ENCODE measurements around the gene NAT14. TPM values are rescaled to one million over a fixed set of nuclear protein-coding genes. Genes with fewer than 3 reads are reported as not detected.

NAT14 gene
- total and polyA plus RNA-seq, 4 experiments from 2014 or later: 2.6 to 3.2 (median 2.9) TPM

- POLR2A ChIA-PET (ENCODE audit: partially characterized antibody): interaction anchor here (1.2 to 1.8 kb wide), 2 partner anchors 16 to 121 kb away, joined by 3 to 6 read pairs; partner anchors contain the start of gene ZNF628
- H3K27ac Mint-ChIP-seq: peak overlapping the region in 4 of 7 donors; percentile 36 to 82 (median 72)
Observed at GRCh38 chr19:55459950-55460657, 24.9 kb upstream of the NAT14 start.

GRCh38 chr19:55460670-55461258 is 24.2 kb upstream of the NAT14 start:
- intact Hi-C loops (cut with micrococcal nuclease): loop anchor here (1.0 to 2.0 kb wide), 3 partner anchors 16 to 52 kb away; partner anchors contain the start of gene ZNF628
- H3K4me1 ChIP-seq (ENCODE audit: insufficient read depth, low read length): peaks cover 18% of the 10 kb centered on the region
- Mint-ChIP-seq H3K36me3 (peaks cover 2 to 5% of the 10 kb centered on the region in 2 donors), H3K27ac (peak overlapping the region in 6 of 7 donors; percentile 70 to 97 (median 86)), H3K27me3 (no peaks in the 10 kb centered on the region), H3K4me1 (peaks cover 11 to 31% (median 21%) of the 10 kb centered on the region in 4 donors), H3K4me3 (peak overlapping the region; percentile 86 to 97 (median 92)), H3K9me3 (peaks cover 0 to 2% (median 0%) of the 10 kb centered on the region in 8 donors)
- H3K9me3 ChIP-seq (ENCODE audit: control insufficient read depth in 1 of 2, low read length in 2 of 2): no peaks in the 10 kb centered on the region
- POLR2A ChIA-PET (ENCODE audit: partially characterized antibody): no interaction called here
- peak in 1 of 5 donors; percentile 14 for DNase-seq
- CTCF ChIA-PET (ENCODE audit: partially characterized antibody): no interaction called here
- H3K4me3 ChIP-seq (ENCODE audit: low read length in 2 of 2): peak overlapping the region; percentile 42 to 97
- no peaks in the 10 kb centered on the region for H3K27me3 ChIP-seq (ENCODE audit: insufficient read depth, low read length)
- no peaks in the 10 kb centered on the region for H3K36me3 ChIP-seq (ENCODE audit: insufficient read depth, low read length)
- H3K27ac ChIP-seq (ENCODE audit: low read depth, low read length): peak overlapping the region; percentile 67

More at GRCh38 chr19:55459950-55460657, 24.9 kb upstream of the NAT14 start:
- Mint-ChIP-seq H3K4me1 (peaks cover 11 to 31% (median 21%) of the 10 kb centered on the region in 4 donors), H3K36me3 (peaks cover 2 to 5% of the 10 kb centered on the region in 2 donors), H3K4me3 (peak overlapping the region; percentile 66 to 97 (median 88)), H3K9me3 (peaks cover 0 to 2% (median 0%) of the 10 kb centered on the region in 8 donors), H3K27me3 (no peaks in the 10 kb centered on the region)
- intact Hi-C loops (cut with micrococcal nuclease): loop anchor here (2.0 kb wide), 1 partner anchor 45 kb away; no protein-coding TSS in a partner anchor
- no peaks in the 10 kb centered on the region for H3K9me3 ChIP-seq (ENCODE audit: control insufficient read depth in 1 of 2, low read length in 2 of 2)
- H3K4me1 ChIP-seq (ENCODE audit: insufficient read depth, low read length): peaks cover 18% of the 10 kb centered on the region
- H3K27ac ChIP-seq (ENCODE audit: low read depth, low read length): no peak overlapping the region
- no peak overlapping the region for H3K4me3 ChIP-seq (ENCODE audit: low read length in 2 of 2)
- peak in 1 of 5 donors; percentile 33 for DNase-seq
- H3K36me3 ChIP-seq (ENCODE audit: insufficient read depth, low read length): no peaks in the 10 kb centered on the region
- CTCF ChIA-PET (ENCODE audit: partially characterized antibody): interaction anchor here (1.3 to 2.1 kb wide), 2 partner anchors 7 to 44 kb away, joined by 3 to 15 read pairs; no protein-coding TSS in a partner anchor
- no peaks in the 10 kb centered on the region for H3K27me3 ChIP-seq (ENCODE audit: insufficient read depth, low read length)

GRCh38 chr19:55461259-55461973 is 23.6 kb upstream of the NAT14 start, which contains the start of gene ISOC2:
ISOC2 (minus strand) TSS chr19:55461642; CDS start chr19:55456486, 5,156 bp downstream.
- POLR2A ChIA-PET (ENCODE audit: partially characterized antibody): interaction anchor here (0.7 to 1.9 kb wide), 18 partner anchors 15 to 209 kb away, joined by 3 to 23 read pairs (median 4); partner anchors contain the start of genes FIZ1, KMT5C, NAT14 and TMEM238
- Histone ChIP-seq H3K36me3 (ENCODE audit: insufficient read depth, low read length) (no peaks in the 10 kb centered on the region), H3K4me3 (ENCODE audit: low read length in 2 of 2) (peak within 1 kb of the TSS; percentile 82 to 97), H3K27ac (ENCODE audit: low read depth, low read length) (peak within 1 kb of the TSS; percentile 67), H3K27me3 (ENCODE audit: insufficient read depth, low read length) (no peaks in the 10 kb centered on the region), H3K4me1 (ENCODE audit: insufficient read depth, low read length) (peaks cover 18% of the 10 kb centered on the region), H3K9me3 (ENCODE audit: control insufficient read depth in 1 of 2, low read length in 2 of 2) (no peaks in the 10 kb centered on the region)
- intact Hi-C loops (cut with micrococcal nuclease): loop anchor here (1.0 to 2.0 kb wide), 3 partner anchors 15 to 53 kb away; partner anchors contain the start of gene ZNF628
- peak within 1 kb of the TSS; percentile 86 to 97 (median 92) for H3K4me3 Mint-ChIP-seq
- peak; percentile 100 for DNase-seq
- H3K36me3 Mint-ChIP-seq: peaks cover 2 to 5% of the 10 kb centered on the region in 2 donors
- H3K9me3 Mint-ChIP-seq: peaks cover 0 to 2% (median 0%) of the 10 kb centered on the region in 8 donors
- H3K27me3 Mint-ChIP-seq: no peaks in the 10 kb centered on the region
- CTCF ChIA-PET (ENCODE audit: partially characterized antibody): interaction anchor here (0.9 to 2.2 kb wide), 5 partner anchors 16 to 320 kb away, joined by 3 to 16 read pairs (median 5); no protein-coding TSS in a partner anchor
- peaks cover 11 to 31% (median 21%) of the 10 kb centered on the region in 4 donors for H3K4me1 Mint-ChIP-seq
- H3K27ac Mint-ChIP-seq: peak within 1 kb of the TSS; percentile 72 to 97 (median 91)

GRCh38 chr19:55461974-55462626 is 22.9 kb upstream of the NAT14 start:
- intact Hi-C loops (cut with micrococcal nuclease): loop anchor here (1.0 to 2.0 kb wide), 3 partner anchors 14 to 54 kb away; partner anchors contain the start of gene ZNF628

GRCh38 chr19:55462722-55463121 is 22.3 kb upstream of the NAT14 start:
- Mint-ChIP-seq H3K4me1 (peaks cover 11 to 31% (median 21%) of the 10 kb centered on the region in 4 donors), H3K27ac (peak overlapping the region in 3 of 7 donors; percentile 74 to 82 (median 78)), H3K9me3 (peaks cover 0 to 2% (median 0%) of the 10 kb centered on the region in 8 donors), H3K4me3 (peak overlapping the region; percentile 66 to 97 (median 91)), H3K36me3 (peaks cover 0 to 2% of the 10 kb centered on the region in 2 donors), H3K27me3 (no peaks in the 10 kb centered on the region)
- intact Hi-C loops (cut with micrococcal nuclease): no loop called here
- no peaks in the 10 kb centered on the region for H3K27me3 ChIP-seq (ENCODE audit: insufficient read depth, low read length)
- ChIA-PET POLR2A (ENCODE audit: partially characterized antibody) (interaction anchor here (1.5 to 1.9 kb wide), 2 partner anchors 14 to 22 kb away, joined by 7 to 23 read pairs; partner anchors contain the start of genes NAT14 and ZNF628), CTCF (ENCODE audit: partially characterized antibody) (interaction anchor here (2.2 kb wide), 1 partner anchor 41 kb away, joined by 16 read pairs; no protein-coding TSS in a partner anchor)
- no peaks in the 10 kb centered on the region for H3K36me3 ChIP-seq (ENCODE audit: insufficient read depth, low read length)
- H3K9me3 ChIP-seq (ENCODE audit: control insufficient read depth in 1 of 2, low read length in 2 of 2): no peaks in the 10 kb centered on the region
- DNase-seq: no peak
- H3K27ac ChIP-seq (ENCODE audit: low read depth, low read length): no peak overlapping the region
- peaks cover 18% of the 10 kb centered on the region for H3K4me1 ChIP-seq (ENCODE audit: insufficient read depth, low read length)
- H3K4me3 ChIP-seq (ENCODE audit: low read length in 2 of 2): peak overlapping the region in 1 of 2 donors; percentile 97

More at GRCh38 chr19:55461974-55462626, 22.9 kb upstream of the NAT14 start:
- H3K4me1 Mint-ChIP-seq: peaks cover 11 to 31% (median 21%) of the 10 kb centered on the region in 4 donors
- H3K27me3 Mint-ChIP-seq: no peaks in the 10 kb centered on the region
- Histone ChIP-seq H3K4me3 (ENCODE audit: low read length in 2 of 2) (peak overlapping the region; percentile 82 to 97), H3K27me3 (ENCODE audit: insufficient read depth, low read length) (no peaks in the 10 kb centered on the region), H3K36me3 (ENCODE audit: insufficient read depth, low read length) (no peaks in the 10 kb centered on the region), H3K9me3 (ENCODE audit: control insufficient read depth in 1 of 2, low read length in 2 of 2) (no peaks in the 10 kb centered on the region), H3K4me1 (ENCODE audit: insufficient read depth, low read length) (peaks cover 18% of the 10 kb centered on the region), H3K27ac (ENCODE audit: low read depth, low read length) (peak overlapping the region; percentile 67)
- H3K36me3 Mint-ChIP-seq: peaks cover 0 to 2% of the 10 kb centered on the region in 2 donors
- no peak for DNase-seq
- peaks cover 0 to 2% (median 0%) of the 10 kb centered on the region in 8 donors for H3K9me3 Mint-ChIP-seq
- H3K4me3 Mint-ChIP-seq: peak overlapping the region; percentile 86 to 97 (median 92)
- H3K27ac Mint-ChIP-seq: peak overlapping the region; percentile 72 to 97 (median 91)
- ChIA-PET POLR2A (ENCODE audit: partially characterized antibody) (interaction anchor here (0.7 to 1.9 kb wide), 18 partner anchors 14 to 210 kb away, joined by 3 to 23 read pairs (median 4); partner anchors contain the start of genes FIZ1, KMT5C, NAT14 and TMEM238), CTCF (ENCODE audit: partially characterized antibody) (interaction anchor here (0.9 to 2.2 kb wide), 5 partner anchors 15 to 321 kb away, joined by 3 to 16 read pairs (median 5); no protein-coding TSS in a partner anchor)

- H3K9me3 Mint-ChIP-seq: peaks cover 0 to 2% (median 0%) of the 10 kb centered on the region in 8 donors
- Histone ChIP-seq H3K9me3 (ENCODE audit: control insufficient read depth in 1 of 2, low read length in 2 of 2) (no peaks in the 10 kb centered on the region), H3K4me3 (ENCODE audit: low read length in 2 of 2) (no peak overlapping the region), H3K36me3 (ENCODE audit: insufficient read depth, low read length) (no peaks in the 10 kb centered on the region), H3K27ac (ENCODE audit: low read depth, low read length) (no peak overlapping the region), H3K27me3 (ENCODE audit: insufficient read depth, low read length) (no peaks in the 10 kb centered on the region), H3K4me1 (ENCODE audit: insufficient read depth, low read length) (peaks cover 18% of the 10 kb centered on the region)
- no peak for DNase-seq
- CTCF ChIA-PET (ENCODE audit: partially characterized antibody): no interaction called here
- POLR2A ChIA-PET (ENCODE audit: partially characterized antibody): no interaction called here
- H3K4me3 Mint-ChIP-seq: peak overlapping the region in 2 of 8 donors; percentile 39 to 69
- peak overlapping the region in 1 of 7 donors; percentile 9 for H3K27ac Mint-ChIP-seq
- intact Hi-C loops (cut with micrococcal nuclease): no loop called here
- peaks cover 0 to 2% of the 10 kb centered on the region in 2 donors for H3K36me3 Mint-ChIP-seq
- H3K4me1 Mint-ChIP-seq: peaks cover 13 to 32% (median 24%) of the 10 kb centered on the region in 4 donors
- no peaks in the 10 kb centered on the region for H3K27me3 Mint-ChIP-seq
Observed at GRCh38 chr19:55463583-55464031, 21.4 kb upstream of the NAT14 start.
